ENCODE measurements around the gene FAM163B.
A peak's percentile ranks its signal among the peaks of the same experiment; 100 is the strongest.
"Not testable (repeated sequence)": the region's sequence is repeated elsewhere in the genome, so short reads cannot be mapped to it uniquely, and the experiment has no call there.

The FAM163B gene

DNA sequence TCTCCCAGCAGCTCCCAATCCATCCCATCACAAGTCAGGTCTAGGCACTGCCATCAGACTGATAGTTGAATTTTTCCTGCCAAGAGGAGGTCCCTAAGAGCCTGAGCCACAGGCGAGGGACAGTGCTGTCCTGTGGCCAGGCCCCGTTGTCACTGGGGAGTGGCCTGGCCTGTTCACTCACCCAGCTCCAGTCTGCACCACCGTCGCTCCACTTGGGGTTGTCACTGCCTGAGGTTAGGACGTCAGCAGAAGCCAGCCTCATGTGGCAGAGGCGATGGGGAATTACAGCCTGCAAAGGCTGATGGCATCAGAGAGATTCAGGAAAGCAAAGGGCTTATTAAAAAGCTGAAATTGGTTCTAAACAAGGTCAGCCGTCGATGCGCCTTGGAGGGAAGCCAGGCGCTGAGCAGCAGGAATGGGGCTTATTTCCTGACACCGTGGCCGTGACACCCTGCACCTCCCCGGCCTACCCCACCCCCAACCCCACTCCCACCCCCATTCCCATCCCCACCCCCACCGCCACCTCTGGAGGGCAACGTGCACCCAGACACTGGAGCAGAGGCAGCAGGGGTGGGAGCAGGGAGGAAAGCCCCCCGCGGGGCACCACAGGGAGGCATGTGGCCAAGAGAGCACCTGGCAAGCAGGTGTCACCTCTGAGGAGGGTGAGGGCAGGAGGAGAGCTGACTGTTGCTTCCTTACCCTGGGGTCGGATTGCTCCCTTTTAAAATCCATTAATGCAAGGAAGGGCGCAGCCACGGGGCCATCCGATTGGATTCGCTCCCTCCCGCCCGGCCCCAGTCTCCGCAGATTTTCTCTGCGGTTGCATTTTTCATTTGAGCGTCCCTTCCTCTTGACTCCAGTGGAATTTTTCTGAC is 23.9 kb upstream of the FAM163B start:
- H3K4me3 Mint-ChIP-seq: no peak overlapping the region
- H3K36me3 Mint-ChIP-seq (ENCODE audit: low read depth): no peaks in the 10 kb centered on the region
- no peaks in the 10 kb centered on the region for H3K4me1 Mint-ChIP-seq (ENCODE audit: low read depth)
- H3K9me3 Mint-ChIP-seq: no peaks in the 10 kb centered on the region
- no peaks in the 10 kb centered on the region for H3K27me3 Mint-ChIP-seq
- peak overlapping the region; percentile 21 for H3K27ac Mint-ChIP-seq

DNA sequence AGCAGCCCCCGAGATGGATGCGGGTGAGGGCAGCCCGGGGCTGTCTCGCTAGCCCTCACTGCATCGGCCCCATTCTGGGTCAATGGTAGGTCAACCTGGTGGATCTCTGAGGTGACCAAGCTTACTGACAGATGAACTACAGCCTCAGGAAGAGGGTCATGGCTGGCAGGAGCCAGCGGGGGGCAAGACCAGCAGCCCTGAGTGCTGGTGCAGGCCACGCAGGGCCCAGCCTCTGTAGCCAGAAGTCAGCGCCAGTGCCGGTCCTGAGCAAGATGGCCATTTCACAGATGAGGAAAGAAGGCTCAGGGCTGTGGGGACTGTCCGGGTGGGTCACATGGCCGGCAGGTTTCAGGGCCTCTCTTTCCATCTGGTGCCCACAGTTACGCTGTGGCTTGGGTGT is 21.9 kb upstream of the FAM163B start:
- peaks cover 13% of the 10 kb centered on the region for H3K9me3 Mint-ChIP-seq
- no peak overlapping the region for H3K4me3 Mint-ChIP-seq
- H3K4me1 Mint-ChIP-seq (ENCODE audit: low read depth): no peaks in the 10 kb centered on the region
- H3K36me3 Mint-ChIP-seq (ENCODE audit: low read depth): no peaks in the 10 kb centered on the region
- H3K27ac Mint-ChIP-seq: no peak overlapping the region
- no peaks in the 10 kb centered on the region for H3K27me3 Mint-ChIP-seq

DNA sequence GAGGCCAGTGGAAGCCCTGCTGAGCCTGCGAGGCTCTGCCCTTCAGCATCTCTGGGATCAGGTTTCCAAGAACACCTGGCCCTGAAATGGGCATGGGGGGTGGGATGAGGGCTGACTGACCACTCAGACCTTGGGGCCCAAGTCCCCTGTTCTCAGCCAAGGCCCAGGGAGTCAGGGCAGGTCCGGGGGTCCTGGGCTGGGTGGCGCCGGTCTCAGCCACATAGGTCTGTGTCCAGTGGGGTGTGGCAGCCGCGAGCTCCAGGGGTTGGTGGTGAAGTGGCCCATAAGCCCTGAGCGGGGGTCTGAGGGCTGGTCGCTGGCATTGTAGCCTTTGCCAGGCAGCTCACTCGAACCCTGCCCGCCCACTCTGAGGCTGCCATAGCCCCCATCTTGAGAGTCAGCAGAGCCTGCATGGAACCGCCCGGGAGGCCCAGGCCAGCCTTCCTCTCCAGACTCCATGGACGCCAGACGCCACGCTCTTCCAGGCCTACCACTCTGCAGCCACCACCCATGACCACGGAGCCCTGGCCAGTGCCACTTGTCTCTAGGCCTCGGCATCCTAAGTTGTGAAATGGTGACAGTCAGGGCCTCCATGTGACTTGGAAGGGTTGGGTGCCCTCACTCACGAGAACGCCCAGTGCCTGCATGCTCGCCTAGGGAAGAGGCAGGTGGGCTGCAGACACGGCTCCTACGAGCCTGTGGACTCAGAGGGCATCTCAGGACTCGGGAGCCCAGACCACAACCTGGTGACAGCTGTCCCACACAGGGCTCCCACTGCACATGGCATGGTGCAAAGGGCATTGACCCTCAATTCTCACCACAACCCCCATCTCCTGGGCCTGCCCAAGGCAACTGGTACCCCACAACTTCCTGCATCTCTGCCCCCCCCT is 20.3 kb upstream of the FAM163B start:
- no peak overlapping the region for H3K4me3 Mint-ChIP-seq
- H3K27me3 Mint-ChIP-seq: no peaks in the 10 kb centered on the region
- H3K36me3 Mint-ChIP-seq (ENCODE audit: low read depth): no peaks in the 10 kb centered on the region
- no peak overlapping the region for H3K27ac Mint-ChIP-seq
- no peaks in the 10 kb centered on the region for H3K4me1 Mint-ChIP-seq (ENCODE audit: low read depth)
- H3K9me3 Mint-ChIP-seq: peaks cover 19% of the 10 kb centered on the region

DNA sequence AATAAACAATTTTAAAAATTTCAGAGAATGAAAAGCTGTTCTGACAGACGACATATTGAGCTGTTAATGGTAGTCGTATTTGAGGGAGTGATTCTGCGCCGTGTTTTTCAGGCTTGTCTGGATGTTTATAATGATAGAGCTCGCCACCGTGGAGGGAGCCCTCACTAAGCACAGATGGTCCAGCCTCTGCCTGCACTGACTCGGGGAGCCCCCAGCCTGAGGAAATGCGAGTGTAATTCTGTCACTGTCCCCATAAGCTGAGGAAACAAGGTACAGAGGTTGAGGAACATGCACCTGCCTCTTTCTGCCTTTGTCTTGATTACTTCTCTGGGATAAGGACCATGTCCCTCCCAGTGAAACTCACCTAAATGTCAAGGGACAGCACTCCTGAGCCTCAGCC is 19.6 kb upstream of the FAM163B start:
- Mint-ChIP-seq H3K4me3 (no peak overlapping the region), H3K27me3 (no peaks in the 10 kb centered on the region), H3K4me1 (ENCODE audit: low read depth) (no peaks in the 10 kb centered on the region), H3K27ac (no peak overlapping the region), H3K36me3 (ENCODE audit: low read depth) (no peaks in the 10 kb centered on the region), H3K9me3 (peaks cover 19% of the 10 kb centered on the region)

GRCh38 chr9:133627341-133627740 is 18.2 kb upstream of the FAM163B start:
- H3K4me3 Mint-ChIP-seq: no peak overlapping the region

GRCh38 chr9:133626008-133626407 is 16.8 kb upstream of the FAM163B start:
- peaks cover 19% of the 10 kb centered on the region for H3K9me3 Mint-ChIP-seq
- H3K4me3 Mint-ChIP-seq; H3K27ac Mint-ChIP-seq; H3K36me3 Mint-ChIP-seq (ENCODE audit: low read depth); H3K27me3 Mint-ChIP-seq: not testable (repeated sequence)
- H3K4me1 Mint-ChIP-seq (ENCODE audit: low read depth): peaks cover 15% of the 10 kb centered on the region

More at GRCh38 chr9:133627341-133627740, 18.2 kb upstream of the FAM163B start:
- H3K36me3 Mint-ChIP-seq (ENCODE audit: low read depth): no peaks in the 10 kb centered on the region
- peaks cover under 1% of the 10 kb centered on the region for H3K27me3 Mint-ChIP-seq
- peaks cover 19% of the 10 kb centered on the region for H3K9me3 Mint-ChIP-seq
- no peak overlapping the region for H3K27ac Mint-ChIP-seq
- peaks cover 2% of the 10 kb centered on the region for H3K4me1 Mint-ChIP-seq (ENCODE audit: low read depth)

DNA sequence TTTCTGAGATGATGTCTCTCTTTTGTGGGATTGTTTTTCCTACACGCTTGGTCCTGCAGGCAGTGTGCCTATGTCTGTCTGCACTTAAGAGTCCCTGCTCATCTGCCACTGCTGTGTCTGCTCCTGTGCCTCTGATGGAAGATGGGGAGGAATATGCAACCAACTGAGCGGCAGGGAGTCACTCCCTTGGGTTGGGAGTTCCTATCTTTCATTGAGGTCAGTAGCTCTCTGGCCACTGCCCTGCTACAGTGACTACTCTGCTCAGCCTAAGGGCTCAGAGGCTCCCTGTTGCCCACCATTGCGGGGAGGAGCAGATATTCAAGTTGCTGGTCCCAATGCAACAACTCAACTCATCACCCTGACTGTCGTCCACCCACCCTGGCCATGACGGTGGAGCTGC is 13.4 kb upstream of the FAM163B start:
- H3K4me3 Mint-ChIP-seq: no peak overlapping the region
- peaks cover 6% of the 10 kb centered on the region for H3K27me3 Mint-ChIP-seq
- no peak overlapping the region for H3K27ac Mint-ChIP-seq
- peaks cover 19% of the 10 kb centered on the region for H3K9me3 Mint-ChIP-seq
- H3K36me3 Mint-ChIP-seq (ENCODE audit: low read depth): no peaks in the 10 kb centered on the region
- H3K4me1 Mint-ChIP-seq (ENCODE audit: low read depth): peaks cover 32% of the 10 kb centered on the region

- Mint-ChIP-seq H3K27me3 (peaks cover 6% of the 10 kb centered on the region), H3K9me3 (peaks cover 13% of the 10 kb centered on the region), H3K36me3 (ENCODE audit: low read depth) (no peaks in the 10 kb centered on the region), H3K27ac (no peak overlapping the region), H3K4me1 (ENCODE audit: low read depth) (peaks cover 32% of the 10 kb centered on the region), H3K4me3 (no peak overlapping the region)
These were observed 12.6 kb upstream of the FAM163B start for GRCh38 chr9:133621725-133622267.

GRCh38 chr9:133619791-133620190 is 10.6 kb upstream of the FAM163B start:
- peaks cover 6% of the 10 kb centered on the region for H3K27me3 Mint-ChIP-seq
- H3K9me3 Mint-ChIP-seq: peaks cover 2% of the 10 kb centered on the region
- H3K4me3 Mint-ChIP-seq: peak overlapping the region; percentile 47
- peaks cover 32% of the 10 kb centered on the region for H3K4me1 Mint-ChIP-seq (ENCODE audit: low read depth)
- H3K27ac Mint-ChIP-seq: peak overlapping the region; percentile 17
- H3K36me3 Mint-ChIP-seq (ENCODE audit: low read depth): no peaks in the 10 kb centered on the region

GRCh38 chr9:133618726-133619125 is 9.5 kb upstream of the FAM163B start:
- H3K4me1 Mint-ChIP-seq (ENCODE audit: low read depth): peaks cover 32% of the 10 kb centered on the region
- H3K27me3 Mint-ChIP-seq: peaks cover 6% of the 10 kb centered on the region
- H3K9me3 Mint-ChIP-seq: no peaks in the 10 kb centered on the region
- no peaks in the 10 kb centered on the region for H3K36me3 Mint-ChIP-seq (ENCODE audit: low read depth)
- no peak overlapping the region for H3K27ac Mint-ChIP-seq
- no peak overlapping the region for H3K4me3 Mint-ChIP-seq

DNA sequence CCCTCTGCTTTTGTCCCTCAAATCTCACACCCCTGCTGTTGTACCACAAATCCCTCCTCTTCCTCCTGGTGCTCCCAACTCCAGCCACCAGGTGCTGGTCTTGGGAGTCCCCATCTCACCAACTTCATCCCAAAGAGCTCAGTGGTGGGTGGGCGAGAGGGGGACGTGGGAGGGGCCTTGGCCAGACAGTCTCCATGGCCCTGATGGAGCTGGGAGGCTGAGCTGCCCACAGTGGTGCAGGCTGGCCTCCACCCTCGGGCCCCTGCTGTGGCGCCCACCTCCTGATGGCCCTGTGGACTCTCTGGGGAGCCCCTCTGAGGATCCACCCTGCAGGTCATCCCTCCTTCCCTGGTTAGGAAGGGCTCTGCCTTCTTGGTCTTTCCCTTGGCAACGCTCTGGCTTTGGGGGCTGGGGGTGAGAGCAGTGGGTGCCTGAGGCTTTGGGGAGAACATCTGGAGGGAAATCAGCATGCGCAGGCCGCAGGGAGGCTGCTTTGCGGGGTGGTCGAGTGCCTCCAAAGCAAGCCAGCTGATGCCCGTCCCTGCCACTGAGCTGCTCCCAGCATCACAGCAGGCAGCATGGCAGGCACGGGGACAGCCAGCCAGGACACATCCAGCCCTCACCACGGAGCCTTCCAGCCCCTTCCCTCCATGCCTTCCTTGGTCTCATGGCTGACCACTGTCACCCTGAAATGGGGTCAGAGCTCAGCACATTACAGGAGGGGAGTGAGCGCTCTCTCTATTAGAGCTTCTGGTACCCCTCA is 7.6 kb upstream of the FAM163B start:
- Mint-ChIP-seq H3K27me3 (peaks cover 8% of the 10 kb centered on the region), H3K9me3 (no peaks in the 10 kb centered on the region), H3K27ac (no peak overlapping the region), H3K4me3 (no peak overlapping the region), H3K36me3 (ENCODE audit: low read depth) (no peaks in the 10 kb centered on the region), H3K4me1 (ENCODE audit: low read depth) (peaks cover 25% of the 10 kb centered on the region)

DNA sequence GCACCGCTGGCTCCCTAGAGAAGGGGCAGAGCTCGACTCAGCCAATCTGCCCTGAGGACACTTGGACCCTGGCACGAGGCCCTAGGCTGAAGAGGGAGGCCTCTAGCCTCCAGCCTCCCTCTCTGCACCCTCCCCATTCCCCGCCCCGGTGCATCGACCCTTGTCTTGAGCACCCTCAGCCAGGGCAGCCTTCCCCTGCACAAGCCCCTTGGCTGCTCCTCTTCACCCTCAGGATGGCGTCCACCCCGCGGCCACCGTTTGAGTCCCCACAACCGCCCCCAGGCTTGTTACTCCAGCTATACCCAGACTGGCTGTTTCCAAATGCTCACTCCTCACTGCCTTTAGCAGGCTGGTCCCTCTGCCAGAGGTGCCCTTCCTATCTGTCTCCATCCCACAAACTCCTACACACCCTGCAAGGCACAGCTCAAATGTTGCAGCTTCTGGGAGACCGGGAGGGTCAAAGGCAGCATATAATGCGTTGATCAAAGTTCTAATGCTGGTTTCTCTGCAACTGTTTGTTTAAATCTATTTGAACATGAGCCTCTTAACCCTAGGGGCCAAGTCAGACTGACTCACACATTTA is 6.5 kb upstream of the FAM163B start:
- Mint-ChIP-seq H3K27me3 (peaks cover 19% of the 10 kb centered on the region), H3K36me3 (ENCODE audit: low read depth) (no peaks in the 10 kb centered on the region), H3K9me3 (no peaks in the 10 kb centered on the region), H3K4me1 (ENCODE audit: low read depth) (peaks cover 13% of the 10 kb centered on the region), H3K27ac (no peak overlapping the region), H3K4me3 (no peak overlapping the region)

- peaks cover 10% of the 10 kb centered on the region for H3K4me1 Mint-ChIP-seq (ENCODE audit: low read depth)
- H3K9me3 Mint-ChIP-seq: no peaks in the 10 kb centered on the region
- no peaks in the 10 kb centered on the region for H3K36me3 Mint-ChIP-seq (ENCODE audit: low read depth)
- H3K27ac Mint-ChIP-seq: no peak overlapping the region
- peaks cover 24% of the 10 kb centered on the region for H3K27me3 Mint-ChIP-seq
- H3K4me3 Mint-ChIP-seq: no peak overlapping the region
These were observed 6.0 kb upstream of the FAM163B start for GRCh38 chr9:133615186-133615585.

DNA sequence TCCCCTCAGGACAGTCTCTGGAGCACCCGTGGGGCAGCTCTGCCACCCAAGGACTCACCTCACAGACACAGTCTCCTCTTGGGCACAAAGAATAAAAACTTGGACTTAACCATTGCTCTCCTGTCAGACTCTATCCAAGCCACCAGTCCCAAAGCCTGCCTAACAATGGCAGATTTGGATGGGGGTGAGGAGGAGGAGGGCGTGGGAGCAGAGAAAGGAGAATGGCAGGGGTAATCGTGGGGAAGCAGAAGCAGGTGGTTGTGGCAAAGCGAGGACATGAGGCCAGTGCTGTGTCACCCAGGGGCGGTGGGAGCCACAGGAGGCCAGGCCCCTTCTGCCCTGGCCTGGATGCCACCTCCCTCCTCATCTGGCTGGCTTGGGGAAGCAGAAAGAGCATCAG is 5.5 kb upstream of the FAM163B start:
- no peaks in the 10 kb centered on the region for H3K36me3 Mint-ChIP-seq (ENCODE audit: low read depth)

More for the DNA sequence above, 5.5 kb upstream of the FAM163B start:
- H3K27ac Mint-ChIP-seq: no peak overlapping the region
- peaks cover 28% of the 10 kb centered on the region for H3K27me3 Mint-ChIP-seq
- H3K4me1 Mint-ChIP-seq (ENCODE audit: low read depth): peaks cover 5% of the 10 kb centered on the region
- H3K4me3 Mint-ChIP-seq: no peak overlapping the region
- H3K9me3 Mint-ChIP-seq: no peaks in the 10 kb centered on the region

Data from stimulated activated naive CD8-positive, alpha-beta T cell treated with anti-CD3 and anti-CD28 coated beads, Interleukin-15, Interleukin-2, amounts not matched to agents 100 ng/mL and 50 ng/mL, for 24 hours (primary cell).